Activated B cell treated with CpG ODN at 0.5 μM for 24 hours (primary cell): Measurements from ENCODE around the gene CT55. TPM values are rescaled to one million over a fixed set of nuclear protein-coding genes. Genes with fewer than 3 reads are reported as not detected.

ENCODE experiments used
- ATAC-seq: fragments of 200-7000 bp; cut with Tn5 transposase; one replicate; pipeline ENCODE4 v1.10.0; 2021; ENCODE audit warnings: low read depth, mild to moderate bottlenecking, moderate library complexity
- CTCF ChIA-PET: fragments of 350-600 bp; sonication (Branson Sonifier 250); formaldehyde crosslinking; loops from one replicate; lab custom pipeline; 2021; ENCODE audit warnings: antibody characterized with exemption; lab: Charles Lee
- POLR2A ChIA-PET: fragments of 350-600 bp; sonication (Branson Sonifier 250); formaldehyde crosslinking; loops from one replicate; lab custom pipeline; 2021; ENCODE audit warnings: antibody characterized with exemption; lab: Charles Lee
- DNase-seq: peaks from one replicate; pipeline ENCODE4 v3.0.0; 2022
- H3K27ac Mint-ChIP-seq: one replicate; pipeline ENCODE4 v1.8.0; 2020; ENCODE audit warnings: mixed read lengths
- H3K27me3 Mint-ChIP-seq: one replicate; pipeline ENCODE4 v1.8.0; 2021; ENCODE audit warnings: mixed read lengths
- H3K36me3 Mint-ChIP-seq: one replicate; pipeline ENCODE4 v1.8.0; 2021; ENCODE audit warnings: low read depth, mixed read lengths
- H3K4me1 Mint-ChIP-seq: one replicate; pipeline ENCODE4 v1.8.0; 2021; ENCODE audit warnings: mixed read lengths
- H3K4me3 Mint-ChIP-seq: one replicate; pipeline ENCODE4 v1.8.0; 2020; ENCODE audit warnings: mild to moderate bottlenecking, mixed read lengths
- H3K9me3 Mint-ChIP-seq: one replicate; pipeline ENCODE4 v1.8.0; 2020; ENCODE audit warnings: mixed read lengths
- CTCF ChIP-seq: fragments of 200-600 bp; IDR thresholded peaks from one replicate; pipeline ENCODE4 v1.8.0; 2022; ENCODE audit warnings: antibody characterized with exemption, mild to moderate bottlenecking
- intact Hi-C: fragments of 100-400 bp; cut with micrococcal nuclease; formaldehyde crosslinking; loops from one replicate; pipeline ENCODE4 v1.15.1; 2024
- total RNA-seq: library from RNA; stranded (reverse); gene quantifications from 2 replicates; pipeline ENCODE4 v1.2.3, GENCODE V29; 2022

The CT55 gene
- total RNA-seq, 1 donor from 2014 or later = not detected

GRCh38 chrX:135112096-135112729 lies 59.0 kb downstream of the CT55 start:
- H3K4me1 Mint-ChIP-seq = peaks cover 11% of the 10 kb centered on the region
- TF ChIP-seq CTCF = no peak
- ChIA-PET CTCF (interaction anchor here (1.0 to 3.4 kb wide), 3 partner anchors 26 to 147 kb away, joined by 3 to 29 read pairs (median 6); no protein-coding TSS in a partner anchor), POLR2A (no interaction called here)
- H3K27ac Mint-ChIP-seq = no peak overlapping the region
- H3K36me3 Mint-ChIP-seq = no peaks in the 10 kb centered on the region
- DNase-seq = no peak
- H3K27me3 Mint-ChIP-seq = peaks cover 13% of the 10 kb centered on the region
- intact Hi-C loops = loop anchor here (10.0 kb wide), 1 partner anchor 363 kb away; no protein-coding TSS in a partner anchor
- H3K9me3 Mint-ChIP-seq = no peaks in the 10 kb centered on the region
- peak; percentile 59 for ATAC-seq
- H3K4me3 Mint-ChIP-seq = no peak overlapping the region

GRCh38 chrX:135109554-135109953 lies 61.6 kb downstream of the CT55 start:
- DNase-seq = no peak
- POLR2A ChIA-PET = no interaction called here
- intact Hi-C loops = no loop called here

More at GRCh38 chrX:135109554-135109953, 61.6 kb downstream of the CT55 start:
- TF ChIP-seq CTCF = no peak
- H3K27ac Mint-ChIP-seq = no peak overlapping the region
- H3K4me1 Mint-ChIP-seq = peaks cover 10% of the 10 kb centered on the region
- H3K27me3 Mint-ChIP-seq = peaks cover 13% of the 10 kb centered on the region
- CTCF ChIA-PET = no interaction called here
- H3K36me3 Mint-ChIP-seq = no peaks in the 10 kb centered on the region
- no peak overlapping the region for H3K4me3 Mint-ChIP-seq
- ATAC-seq = no peak
- no peaks in the 10 kb centered on the region for H3K9me3 Mint-ChIP-seq

Other genes starting within 250 kb of the CT55 start
- gene SMIM10, start 180.4 kb downstream of the CT55 start, total RNA-seq = 1.3 and 1.4 TPM in 2 replicates
- not detected in 2 replicates for gene RTL8B, start 148.9 kb downstream of the CT55 start, total RNA-seq
- 16.7 and 19.4 TPM in 2 replicates for gene RTL8C, start 139.0 kb downstream of the CT55 start, total RNA-seq
- gene RTL8A, start 119.3 kb downstream of the CT55 start, total RNA-seq = 7.1 and 7.9 TPM in 2 replicates
- gene SMIM10L2B, start 72.7 kb downstream of the CT55 start, total RNA-seq = 0.17 and 0.31 TPM in 2 replicates
- not detected in 2 replicates for gene ETDB, start 50.9 kb downstream of the CT55 start, total RNA-seq
- not detected in 2 replicates for gene ETDA, start 80.7 kb upstream of the CT55 start, total RNA-seq
- gene ETDC, start 138.1 kb upstream of the CT55 start, total RNA-seq = not detected in 2 replicates
- 9.5 and 11.0 TPM in 2 replicates for gene ZNF75D, start 172.7 kb upstream of the CT55 start, total RNA-seq
- gene ZNF449, start 173.4 kb upstream of the CT55 start, total RNA-seq = 2.6 and 2.7 TPM in 2 replicates